SU-DHL-6 (cell line): ENCODE data around the gene HMCN2.

Experiments
- CTCF ChIP-seq: fragments of 200-600 bp; sonication (generic); IDR thresholded peaks from one replicate; pipeline ENCODE4 v1.5.1; 2017; ENCODE audit warnings: antibody characterized with exemption, mild to moderate bottlenecking, low read length, moderate library complexity; ENCODE audit not compliant: insufficient read depth, poor library complexity, severe bottlenecking
- EZH2phosphoT487 ChIP-seq: fragments of 200-600 bp; sonication (generic), shearing (Covaris generic); conservative IDR thresholded peaks from 2 replicates; pipeline ENCODE4 v1.6.1; 2018; ENCODE audit warnings: mild to moderate bottlenecking, antibody characterized with exemption, low read length, moderate library complexity, mixed read lengths

GRCh38 chr9:130447193-130447816 is 181.7 kb downstream of the HMCN2 start:
- no peak for TF ChIP-seq CTCF
- TF ChIP-seq EZH2phosphoT487, result no peak
